ENCODE measurements around the gene KSR2. TPM values are rescaled to one million over a fixed set of nuclear protein-coding genes. Genes with fewer than 3 reads are reported as not detected.

The KSR2 gene
- total and polyA plus RNA-seq, 2 donors (not counting 3 experiments of a cell fraction or from before 2014, with no cell fraction given): 2.1 to 5.2 TPM

DNA sequence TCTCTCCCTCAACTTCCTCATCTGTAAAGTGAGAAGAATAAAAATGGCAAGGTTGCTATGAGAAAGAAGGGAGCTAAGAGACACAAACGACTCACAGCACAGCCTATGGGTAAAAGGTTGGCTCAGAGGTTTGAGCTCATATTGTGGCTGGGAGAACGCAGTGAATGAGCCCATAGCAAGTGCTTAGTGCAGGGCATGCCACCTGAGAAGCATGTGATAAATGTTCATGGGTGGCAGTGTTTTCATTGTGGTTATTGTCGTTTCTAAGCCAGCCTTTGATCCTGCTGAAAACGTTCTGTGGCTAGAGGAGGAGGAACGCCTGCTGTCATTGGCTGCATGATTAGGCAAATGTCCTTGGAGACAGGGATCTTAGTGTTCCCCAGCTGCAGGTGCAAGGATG lies 150.4 kb downstream of the KSR2 start:
- Histone ChIP-seq H3K27me3 (ENCODE audit: control insufficient read depth in 2 of 2, insufficient read depth in 2 of 2, low read length in 2 of 2) (peaks cover 0 to 12% of the 10 kb centered on the region in 2 experiments), H3K79me2 (ENCODE audit: control insufficient read depth, insufficient read depth, low read length) (no peaks in the 10 kb centered on the region), H2AFZ (ENCODE audit: low read depth, low read length) (no peak overlapping the region), H3K9ac (replicated peaks; ENCODE audit: extremely low read depth, insufficient read depth, low read length) (no peak overlapping the region), H3K4me1 (ENCODE audit: control insufficient read depth, extremely low read depth, insufficient read depth, low read length) (no peaks in the 10 kb centered on the region), H3K36me3 (ENCODE audit: control insufficient read depth in 2 of 2, extremely low read depth in 1 of 2, insufficient read depth in 2 of 2, low read length in 2 of 2) (no peaks in the 10 kb centered on the region), H3K4me3 (replicated peaks in 1 of 3; ENCODE audit: insufficient read depth in 1 of 3, low read depth in 1 of 3, low read length in 3 of 3) (no peak overlapping the region), H4K20me1 (replicated peaks; ENCODE audit: control insufficient read depth, extremely low read depth, insufficient read depth, low read length) (no peaks in the 10 kb centered on the region), H3K27ac (ENCODE audit: insufficient read depth, low read depth, low read length) (no peak overlapping the region), H3K9me3 (replicated peaks; ENCODE audit: control insufficient read depth, insufficient read depth, low read length) (no peaks in the 10 kb centered on the region), H3K4me2 (ENCODE audit: insufficient read depth, low read length) (no peak overlapping the region), H3K9me1 (replicated peaks; ENCODE audit: control insufficient read depth, extremely low read depth, insufficient read depth, low read length) (no peaks in the 10 kb centered on the region)
- FAIRE-seq: no peak
- dilution Hi-C loops (cut with MboI; ENCODE audit: extremely low pct_ligation_motif_present, low sequenced_read_pairs) (no loop called here), intact Hi-C loops (cut with micrococcal nuclease) (no loop called here)
- POLR2A ChIA-PET: interaction anchor here (1.1 kb wide), 1 partner anchor 8 kb away, joined by 3 read pairs; no protein-coding TSS in a partner anchor
- no peak for DNase-seq (ENCODE audit: low read depth, low spot score)
- no peak for TF ChIP-seq FOS (IDR thresholded peaks at IDR 0.05; ENCODE audit: borderline replicate concordance, insufficient read depth, low read length)
- TF ChIP-seq, protein P1, sequence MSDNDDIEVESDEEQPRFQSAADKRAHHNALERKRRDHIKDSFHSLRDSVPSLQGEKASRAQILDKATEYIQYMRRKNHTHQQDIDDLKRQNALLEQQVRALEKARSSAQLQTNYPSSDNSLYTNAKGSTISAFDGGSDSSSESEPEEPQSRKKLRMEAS (IDR thresholded peaks at IDR 0.05; ENCODE audit: insufficient read depth, insufficient read length): no peak
- TF ChIP-seq POLR2A (IDR thresholded peaks at IDR 0.05; ENCODE audit: low read depth, low read length): no peak
- TF ChIP-seq, protein P2, sequence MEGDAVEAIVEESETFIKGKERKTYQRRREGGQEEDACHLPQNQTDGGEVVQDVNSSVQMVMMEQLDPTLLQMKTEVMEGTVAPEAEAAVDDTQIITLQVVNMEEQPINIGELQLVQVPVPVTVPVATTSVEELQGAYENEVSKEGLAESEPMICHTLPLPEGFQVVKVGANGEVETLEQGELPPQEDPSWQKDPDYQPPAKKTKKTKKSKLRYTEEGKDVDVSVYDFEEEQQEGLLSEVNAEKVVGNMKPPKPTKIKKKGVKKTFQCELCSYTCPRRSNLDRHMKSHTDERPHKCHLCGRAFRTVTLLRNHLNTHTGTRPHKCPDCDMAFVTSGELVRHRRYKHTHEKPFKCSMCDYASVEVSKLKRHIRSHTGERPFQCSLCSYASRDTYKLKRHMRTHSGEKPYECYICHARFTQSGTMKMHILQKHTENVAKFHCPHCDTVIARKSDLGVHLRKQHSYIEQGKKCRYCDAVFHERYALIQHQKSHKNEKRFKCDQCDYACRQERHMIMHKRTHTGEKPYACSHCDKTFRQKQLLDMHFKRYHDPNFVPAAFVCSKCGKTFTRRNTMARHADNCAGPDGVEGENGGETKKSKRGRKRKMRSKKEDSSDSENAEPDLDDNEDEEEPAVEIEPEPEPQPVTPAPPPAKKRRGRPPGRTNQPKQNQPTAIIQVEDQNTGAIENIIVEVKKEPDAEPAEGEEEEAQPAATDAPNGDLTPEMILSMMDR (IDR thresholded peaks at IDR 0.05; ENCODE audit: extremely low read depth in 1 of 2, insufficient read depth in 1 of 2, low read depth in 1 of 2, low read length in 2 of 2): no peak
- TF ChIP-seq EZH2 (IDR thresholded peaks at IDR 0.05; ENCODE audit: borderline replicate concordance, low read depth, low read length, severe bottlenecking): no peak
- TF ChIP-seq JUN (IDR thresholded peaks at IDR 0.05; ENCODE audit: borderline replicate concordance, insufficient read depth, insufficient read length, low read depth): no peak
- no peak for TF ChIP-seq POLR2AphosphoS5 (IDR thresholded peaks at IDR 0.05; ENCODE audit: insufficient read depth, low read depth, low read length)
- TF ChIP-seq GATA2 (IDR thresholded peaks at IDR 0.05; ENCODE audit: insufficient read depth, insufficient read length, low read depth, low read length): no peak
- no peak for TF ChIP-seq MYC (IDR thresholded peaks at IDR 0.05; ENCODE audit: low read depth, low read length)
- BruUV-seq (replicated peaks): no TSS peak
- CTCF ChIA-PET: interaction anchor here (0.9 to 2.0 kb wide), 6 partner anchors 8 to 452 kb away, joined by 3 to 6 read pairs (median 4); no protein-coding TSS in a partner anchor

Measured in endothelial cell of umbilical vein (primary cell).